ENCODE measurements around the gene LIPC. TPM values are rescaled to one million over a fixed set of nuclear protein-coding genes. Genes with fewer than 3 reads are reported as not detected.

LIPC gene
- total and polyA plus RNA-seq, 10 of the 15 experiments (the other 5 are each of a cell fraction or from before 2014, with no cell fraction given): 0.06 to 0.31 (median 0.16) TPM; not detected in 1

DNA sequence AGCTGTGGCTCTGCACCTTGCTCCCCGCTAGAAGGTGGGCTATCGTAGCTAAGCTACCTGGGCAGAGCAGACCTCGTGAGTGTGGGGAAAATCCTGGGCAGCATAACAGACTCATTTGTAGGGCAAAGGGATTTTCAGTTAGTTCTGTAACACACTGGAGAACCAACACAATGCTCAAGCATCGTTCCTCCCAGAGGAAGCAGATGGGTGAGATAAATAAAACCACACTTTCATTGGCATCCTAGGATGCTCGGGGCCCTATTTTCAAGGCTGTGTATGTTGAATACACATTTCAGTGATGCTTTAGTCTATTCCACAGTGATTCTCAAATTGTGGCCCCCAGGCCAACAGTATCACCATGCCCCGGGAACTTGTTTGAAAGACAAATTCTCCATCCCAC lies 20.0 kb downstream of the LIPC start:
- no peak overlapping the region for H2AFZ ChIP-seq (ENCODE audit: control insufficient read depth, low read depth, low read length)
- H3K27ac ChIP-seq (ENCODE audit: control insufficient read depth, insufficient read depth): no peak overlapping the region
- no peak overlapping the region for H3K4me2 ChIP-seq (ENCODE audit: control insufficient read depth, insufficient read depth)
- SMC1A ChIA-PET (ENCODE audit: uncharacterized antibody, unreplicated experiment): no interaction called here
- DNase-seq (ENCODE audit: low read depth, low spot score) (no peak), FAIRE-seq (no peak), ATAC-seq (no peak)
- BruUV-seq (replicated peaks): no TSS peak
- H3K4me1 ChIP-seq (ENCODE audit: control insufficient read depth, insufficient read depth, low read length): peaks cover 14% of the 10 kb centered on the region
- H3K79me2 ChIP-seq (ENCODE audit: control insufficient read depth, insufficient read depth, low read length): no peaks in the 10 kb centered on the region
- in situ Hi-C loops (cut with MboI) (no loop called here), intact Hi-C loops (cut with micrococcal nuclease; ENCODE audit: unreplicated experiment) (loop anchor here (10.0 kb wide), 1 partner anchor 293 kb away; the partner anchor contains the start of gene ADAM10)
- CTCF ChIA-PET: no interaction called here
- H3K27me3 ChIP-seq (replicated peaks in 1 of 2; ENCODE audit: control insufficient read depth in 2 of 2, insufficient read depth in 2 of 2, low read length in 1 of 2): no peaks in the 10 kb centered on the region
- H4K20me1 ChIP-seq (ENCODE audit: control insufficient read depth, insufficient read depth): no peaks in the 10 kb centered on the region
- TF ChIP-seq JUNB (IDR thresholded peaks at IDR 0.05): no peak
- TF ChIP-seq DPF2 (IDR thresholded peaks at IDR 0.05): no peak
- no peak for TF ChIP-seq PAX5 (IDR thresholded peaks at IDR 0.05; ENCODE audit: borderline replicate concordance, low read depth, low read length)
- no peak for TF ChIP-seq NRF1 (conservative IDR thresholded peaks at IDR 0.05; ENCODE audit: low read depth, low read length)
- TF ChIP-seq POLR2AphosphoS2 (IDR thresholded peaks at IDR 0.05; ENCODE audit: low read depth, low read length): no peak
- TF ChIP-seq IKZF2 (IDR thresholded peaks at IDR 0.05): no peak
- TF ChIP-seq ZNF207 (IDR thresholded peaks at IDR 0.05; ENCODE audit: borderline replicate concordance): no peak
- TF ChIP-seq TCF12 (IDR thresholded peaks at IDR 0.05; ENCODE audit: low read depth, low read length): no peak
- TF ChIP-seq CREM (IDR thresholded peaks at IDR 0.05; ENCODE audit: low read depth): no peak
- TF ChIP-seq, protein P1, sequence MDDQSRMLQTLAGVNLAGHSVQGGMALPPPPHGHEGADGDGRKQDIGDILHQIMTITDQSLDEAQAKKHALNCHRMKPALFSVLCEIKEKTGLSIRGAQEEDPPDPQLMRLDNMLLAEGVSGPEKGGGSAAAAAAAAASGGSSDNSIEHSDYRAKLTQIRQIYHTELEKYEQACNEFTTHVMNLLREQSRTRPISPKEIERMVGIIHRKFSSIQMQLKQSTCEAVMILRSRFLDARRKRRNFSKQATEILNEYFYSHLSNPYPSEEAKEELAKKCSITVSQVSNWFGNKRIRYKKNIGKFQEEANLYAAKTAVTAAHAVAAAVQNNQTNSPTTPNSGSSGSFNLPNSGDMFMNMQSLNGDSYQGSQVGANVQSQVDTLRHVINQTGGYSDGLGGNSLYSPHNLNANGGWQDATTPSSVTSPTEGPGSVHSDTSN (IDR thresholded peaks at IDR 0.05; ENCODE audit: insufficient replicate concordance, low read depth, low read length): no peak
- TF ChIP-seq ZNF274 (IDR thresholded peaks at IDR 0.05; ENCODE audit: insufficient read depth, insufficient read length): no peak
- TF ChIP-seq ETV6 (conservative IDR thresholded peaks at IDR 0.05 in 1 of 2, IDR thresholded peaks at IDR 0.05 in 1 of 2; ENCODE audit: borderline replicate concordance in 1 of 2, low read depth in 1 of 2): no peak
- H3K9ac ChIP-seq (ENCODE audit: control insufficient read depth, insufficient read depth, low read length): no peak overlapping the region
- RAD21 ChIA-PET (ENCODE audit: unreplicated experiment): no interaction called here
- no peak overlapping the region for H3K4me3 ChIP-seq
- no peaks in the 10 kb centered on the region for H3K36me3 ChIP-seq (ENCODE audit: control insufficient read depth in 2 of 2, insufficient read depth in 2 of 2, low read length in 1 of 2)
- no peaks in the 10 kb centered on the region for H3K9me3 ChIP-seq (replicated peaks; ENCODE audit: control insufficient read depth, insufficient read depth, low read length)
- POLR2A ChIA-PET: no interaction called here
- 28% methylated on average over 6 of the region's 6 CpGs for WGBS (ENCODE audit: insufficient coverage, insufficient replicate concordance, low lambda C conversion rate, missing lambda C conversion rate)

Data from GM12878 (cell line).